NCI-H1105 (cell line): ENCODE measurements around the gene PPIF.

Experiments used
- DNase-seq: peaks from one replicate; lab custom pipeline; 2025; lab: John Stamatoyannopoulos, UW

Gene PPIF

DNA sequence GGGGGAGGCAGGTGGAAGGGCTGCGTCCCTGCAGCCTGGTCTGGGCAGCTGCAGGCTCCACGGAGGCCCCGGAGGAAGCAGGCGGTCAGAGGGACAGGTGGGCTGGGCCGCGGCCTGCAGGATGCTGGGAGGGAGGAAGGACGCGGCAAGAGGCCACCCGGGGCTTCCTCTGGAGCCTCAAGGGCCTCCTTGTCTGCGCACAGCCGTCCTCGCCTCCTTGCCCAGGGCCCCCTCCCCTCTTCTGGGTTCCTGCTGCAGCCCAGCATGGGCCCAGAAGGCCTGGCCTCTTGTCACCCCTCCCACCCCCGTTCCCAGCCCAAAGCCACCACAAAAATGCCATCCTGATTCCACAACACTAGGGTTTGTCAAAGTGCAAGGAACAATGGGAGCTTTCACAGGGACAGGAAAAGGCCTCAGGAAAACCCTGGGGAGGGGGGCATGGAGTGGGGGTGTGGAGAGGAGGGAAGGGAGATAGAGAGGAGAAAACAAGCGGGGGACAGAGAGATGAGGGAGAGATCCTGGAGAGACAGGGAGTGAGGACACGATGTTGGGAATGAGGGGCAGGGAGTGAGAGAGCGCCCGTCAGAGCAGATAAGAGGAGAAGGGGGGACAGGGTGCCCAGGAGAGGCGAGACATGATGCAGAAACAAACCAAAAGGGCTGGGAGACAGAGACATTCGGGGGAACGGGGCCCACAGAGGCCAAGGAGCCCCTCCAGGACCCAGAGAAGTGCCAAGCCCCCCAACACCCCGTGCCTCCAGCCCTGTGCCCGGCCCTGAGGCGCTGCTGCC is 56.4 kb downstream of the PPIF start:
- no peak for DNase-seq

DNA sequence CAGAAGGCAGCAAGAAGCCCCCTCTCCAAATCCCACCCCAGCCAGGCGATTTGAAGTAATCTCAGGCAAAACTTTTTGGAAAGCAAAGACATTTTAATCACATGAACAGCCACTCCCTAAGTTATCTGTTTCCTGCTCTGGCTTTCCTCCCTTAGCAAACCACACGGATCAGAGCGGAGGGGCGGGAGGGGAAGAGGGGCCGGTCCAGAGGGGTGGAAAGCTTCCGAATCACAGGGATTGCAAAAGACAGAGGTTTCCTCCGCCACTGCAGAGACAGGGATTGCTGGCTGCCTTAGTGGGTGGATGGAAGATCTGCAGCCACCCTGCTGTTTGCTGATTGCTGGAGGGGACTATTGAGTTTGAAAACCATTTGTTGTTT is 57.0 kb downstream of the PPIF start:
- DNase-seq, result no peak

DNA sequence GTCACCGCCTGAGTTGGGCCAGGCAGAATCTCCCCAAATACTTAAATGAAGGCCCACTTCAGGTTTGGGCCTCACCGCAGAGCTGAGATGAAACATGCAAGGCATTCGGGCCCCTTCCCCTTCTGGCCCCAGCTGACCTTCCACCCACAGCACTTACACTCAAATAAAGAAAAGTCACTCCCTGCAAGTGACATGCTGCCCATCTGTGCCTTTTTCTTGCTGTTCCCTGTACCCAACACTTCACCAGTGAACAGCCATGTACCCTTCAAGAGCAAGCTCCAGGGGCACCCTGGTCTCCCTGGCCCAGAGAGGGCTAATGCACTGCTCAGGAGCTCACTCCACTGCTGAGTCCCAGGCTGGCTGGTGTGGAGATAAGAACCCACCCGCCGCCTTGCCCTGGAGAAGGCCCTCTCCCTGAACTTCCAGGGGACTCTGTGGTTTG is 57.4 kb downstream of the PPIF start:
- DNase-seq, result no peak
